ENCODE measurements around the gene NFATC1. TPM values are rescaled to one million over a fixed set of nuclear protein-coding genes. Genes with fewer than 3 reads are reported as not detected.

The NFATC1 gene
- polyA plus RNA-seq, 1 donor from 2014 or later = 63.2 TPM

GRCh38 chr18:79413426-79413825 is 17.7 kb downstream of the NFATC1 start:
- peaks cover 8 to 16% (median 12%) of the 10 kb centered on the region in 3 donors for H3K4me1 Mint-ChIP-seq
- no peaks in the 10 kb centered on the region for H3K9me3 Mint-ChIP-seq
- H3K27me3 Mint-ChIP-seq = no peaks in the 10 kb centered on the region
- H3K27ac Mint-ChIP-seq = peak overlapping the region in 1 of 3 donors; percentile 57
- H3K36me3 Mint-ChIP-seq = peaks cover 4% of the 10 kb centered on the region
- H3K4me3 Mint-ChIP-seq = peak overlapping the region in 2 of 4 donors; percentile 23 to 60

DNA sequence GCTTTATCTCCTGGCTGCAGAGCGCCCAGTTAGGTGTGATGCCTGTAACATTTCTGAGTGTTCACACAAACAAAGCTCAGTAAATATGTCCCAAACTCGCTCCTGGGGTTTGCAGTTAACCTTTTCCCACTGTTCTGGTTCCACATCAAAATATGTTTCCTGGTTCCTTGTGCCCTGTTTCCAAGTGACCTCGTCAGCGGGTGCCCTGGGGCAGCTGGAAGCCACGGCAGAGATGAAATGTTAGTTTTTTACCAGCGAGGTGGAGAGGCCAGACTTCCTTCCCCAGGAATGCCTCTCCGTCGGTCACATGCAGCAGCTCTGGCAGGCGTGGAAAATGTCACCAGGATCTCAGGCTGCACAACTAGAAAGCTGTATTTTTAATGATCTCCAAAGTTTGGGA is 18.2 kb downstream of the NFATC1 start:
- H3K4me1 Mint-ChIP-seq = peaks cover 8 to 19% (median 12%) of the 10 kb centered on the region in 3 donors
- H3K27me3 Mint-ChIP-seq = no peaks in the 10 kb centered on the region
- H3K4me3 Mint-ChIP-seq = peak overlapping the region in 1 of 4 donors; percentile 23
- H3K27ac Mint-ChIP-seq = peak overlapping the region in 1 of 3 donors; percentile 92
- H3K9me3 Mint-ChIP-seq = no peaks in the 10 kb centered on the region
- H3K36me3 Mint-ChIP-seq = peaks cover 4% of the 10 kb centered on the region

- H3K27ac Mint-ChIP-seq = peak overlapping the region in 1 of 3 donors; percentile 81
- no peaks in the 10 kb centered on the region for H3K27me3 Mint-ChIP-seq
- no peaks in the 10 kb centered on the region for H3K9me3 Mint-ChIP-seq
- no peak overlapping the region for H3K4me3 Mint-ChIP-seq
- peaks cover 13 to 26% (median 20%) of the 10 kb centered on the region in 3 donors for H3K4me1 Mint-ChIP-seq
- H3K36me3 Mint-ChIP-seq = peaks cover 4% of the 10 kb centered on the region
Measured at GRCh38 chr18:79416022-79416676, 20.4 kb downstream of the NFATC1 start.

DNA sequence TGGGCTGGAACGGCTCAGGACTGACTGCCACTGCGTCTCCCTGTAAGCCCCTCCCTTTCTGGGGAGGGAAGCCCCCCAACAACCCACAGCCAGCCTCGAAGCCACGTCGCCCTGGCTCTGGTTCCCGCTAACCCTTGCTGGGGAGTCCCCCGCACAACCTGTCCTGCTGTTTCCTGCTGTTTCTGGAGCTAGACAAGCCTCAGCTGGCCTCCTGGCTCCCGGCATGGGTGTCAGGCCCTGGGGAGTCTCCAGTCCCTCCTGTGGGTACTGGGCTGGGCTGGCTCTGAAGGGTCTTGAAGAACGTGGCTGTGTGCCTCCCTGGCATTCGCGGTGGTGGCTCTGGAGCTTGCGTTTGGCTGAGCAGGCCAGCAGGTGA is 20.9 kb downstream of the NFATC1 start:
- H3K36me3 Mint-ChIP-seq = peaks cover 4% of the 10 kb centered on the region
- no peak overlapping the region for H3K4me3 Mint-ChIP-seq
- no peaks in the 10 kb centered on the region for H3K27me3 Mint-ChIP-seq
- no peaks in the 10 kb centered on the region for H3K9me3 Mint-ChIP-seq
- peak overlapping the region in 1 of 3 donors; percentile 81 for H3K27ac Mint-ChIP-seq
- peaks cover 13 to 28% (median 20%) of the 10 kb centered on the region in 3 donors for H3K4me1 Mint-ChIP-seq

DNA sequence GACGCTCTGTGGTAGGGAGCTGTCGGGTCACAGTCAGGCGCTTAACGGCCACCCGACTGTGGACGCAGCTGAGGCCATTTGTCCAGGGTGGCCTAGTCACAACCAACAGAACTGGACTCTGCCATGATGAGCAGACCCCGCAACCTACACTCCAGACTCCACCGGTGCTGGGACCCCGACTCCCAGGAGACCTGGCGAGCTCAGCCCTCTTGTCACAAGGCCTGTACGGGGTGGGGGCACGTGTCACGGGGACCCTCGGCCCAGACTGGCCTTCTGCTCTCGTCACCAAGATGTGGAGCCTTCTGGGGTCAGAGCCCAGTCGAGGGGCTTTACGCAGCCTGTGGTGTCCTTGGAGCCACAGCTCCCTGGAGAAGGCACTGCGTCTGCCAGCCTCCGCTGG is 22.5 kb downstream of the NFATC1 start:
- Mint-ChIP-seq H3K4me3 (peak overlapping the region in 1 of 4 donors; percentile 55), H3K36me3 (peaks cover 5% of the 10 kb centered on the region), H3K4me1 (peaks cover 19 to 29% (median 24%) of the 10 kb centered on the region in 3 donors), H3K9me3 (no peaks in the 10 kb centered on the region), H3K27me3 (no peaks in the 10 kb centered on the region), H3K27ac (no peak overlapping the region)

DNA sequence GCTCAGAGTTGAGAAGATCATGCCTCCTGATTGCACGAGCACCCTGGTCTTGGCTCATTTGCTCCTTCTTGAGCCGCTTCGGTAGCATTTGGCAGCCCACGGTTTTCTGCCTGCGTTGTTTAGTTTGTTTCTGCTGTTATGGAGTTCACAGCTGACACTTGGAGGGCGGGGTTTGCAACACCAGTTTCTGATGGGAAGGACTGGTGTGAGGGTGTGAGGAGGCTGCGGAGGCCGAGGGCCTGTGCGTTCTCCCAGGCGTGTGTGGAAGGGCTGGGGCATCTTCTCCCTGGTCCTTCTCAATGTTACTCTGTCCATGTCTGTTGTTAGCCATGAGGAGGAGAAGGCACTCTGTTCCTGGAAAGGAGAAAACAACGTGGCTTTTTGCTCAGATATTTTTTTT is 22.9 kb downstream of the NFATC1 start:
- Mint-ChIP-seq H3K4me1 (peaks cover 19 to 29% (median 24%) of the 10 kb centered on the region in 3 donors), H3K27ac (no peak overlapping the region), H3K4me3 (peak overlapping the region in 1 of 4 donors; percentile 27)

DNA sequence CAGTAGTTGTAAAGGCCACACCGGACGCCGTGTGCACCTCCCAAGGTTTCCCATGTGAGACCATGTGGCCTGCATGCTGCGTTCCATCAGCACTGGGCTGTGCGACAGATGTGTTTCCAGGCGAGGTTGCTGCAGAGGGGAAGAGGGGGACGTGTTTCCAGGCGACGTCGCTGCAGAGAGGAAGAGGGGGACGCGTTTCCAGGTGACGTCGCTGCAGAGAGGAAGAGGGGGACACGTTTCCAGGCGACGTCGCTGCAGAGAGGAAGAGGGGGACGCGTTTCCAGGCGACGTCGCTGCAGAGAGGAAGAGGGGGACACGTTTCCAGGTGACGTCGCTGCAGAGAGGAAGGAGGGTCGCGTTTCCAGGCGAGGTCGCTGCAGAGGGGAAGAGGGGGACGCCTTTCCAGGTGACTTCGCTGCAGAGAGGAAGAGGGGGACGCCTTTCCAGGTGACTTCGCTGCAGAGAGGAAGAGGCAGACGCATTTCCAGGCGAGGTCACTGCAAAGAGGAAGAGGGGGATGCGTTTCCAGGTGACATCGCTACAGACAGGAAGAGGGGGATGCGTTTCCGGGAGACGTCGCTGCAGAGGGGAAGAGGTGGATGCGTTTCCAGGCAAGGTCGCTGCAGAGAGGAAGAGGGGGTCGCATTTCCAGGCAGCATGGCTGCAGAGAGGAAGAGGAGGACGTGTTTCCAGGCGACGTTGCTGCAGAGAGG is 24.5 kb downstream of the NFATC1 start:
- Mint-ChIP-seq H3K27ac (peak overlapping the region in 1 of 3 donors; percentile 31), H3K27me3 (no peaks in the 10 kb centered on the region), H3K9me3 (no peaks in the 10 kb centered on the region), H3K36me3 (peaks cover 6% of the 10 kb centered on the region), H3K4me1 (peaks cover 12 to 27% (median 26%) of the 10 kb centered on the region in 3 donors), H3K4me3 (peak overlapping the region in 2 of 4 donors; percentile 63 to 88)

More for the DNA sequence above, 22.9 kb downstream of the NFATC1 start:
- H3K36me3 Mint-ChIP-seq = peaks cover 5% of the 10 kb centered on the region
- no peaks in the 10 kb centered on the region for H3K27me3 Mint-ChIP-seq
- H3K9me3 Mint-ChIP-seq = no peaks in the 10 kb centered on the region

- Mint-ChIP-seq H3K4me1 (peaks cover 16 to 26% (median 24%) of the 10 kb centered on the region in 3 donors), H3K36me3 (peaks cover 6% of the 10 kb centered on the region), H3K27ac (no peak overlapping the region), H3K4me3 (no peak overlapping the region), H3K27me3 (no peaks in the 10 kb centered on the region), H3K9me3 (no peaks in the 10 kb centered on the region)
Measured at GRCh38 chr18:79421275-79421857, 25.6 kb downstream of the NFATC1 start.

DNA sequence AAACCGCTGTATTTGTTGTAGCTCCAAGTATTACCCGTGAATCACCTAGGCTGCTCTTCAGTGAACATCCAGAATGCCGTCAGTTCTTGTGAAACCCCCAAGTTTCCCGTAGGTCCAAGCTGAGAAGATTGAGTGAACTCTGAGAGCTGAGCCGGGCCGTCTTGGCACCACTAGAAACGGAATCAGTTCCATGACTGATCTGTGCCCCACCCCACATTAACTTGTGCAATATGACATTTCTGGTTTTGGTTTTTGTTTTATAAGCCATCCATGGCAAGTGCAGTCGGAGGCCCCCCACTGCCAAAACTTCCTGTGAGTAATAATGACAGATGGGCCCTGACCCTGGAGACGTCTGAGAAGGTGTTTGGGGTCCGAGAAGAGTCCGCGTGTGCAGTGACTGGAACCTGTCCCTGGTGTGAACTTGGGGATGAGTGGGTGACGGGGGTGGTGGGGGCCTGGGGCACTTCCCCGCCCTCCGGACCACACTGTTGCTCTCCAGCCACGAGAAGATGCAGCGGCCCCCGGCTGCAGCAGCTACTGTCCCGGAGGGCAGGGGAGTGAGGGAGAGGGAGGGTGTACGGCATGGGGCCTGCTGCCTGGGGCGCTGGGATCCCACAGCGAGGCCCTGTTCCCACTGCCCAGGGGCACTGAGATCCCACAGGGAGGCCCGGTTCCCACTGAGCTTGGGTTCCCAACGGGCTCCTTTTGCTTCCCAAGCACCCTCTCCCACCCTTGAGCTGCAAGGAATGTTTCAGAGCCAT is 26.5 kb downstream of the NFATC1 start:
- H3K36me3 Mint-ChIP-seq = peaks cover 6% of the 10 kb centered on the region

GRCh38 chr18:79422783-79423165 is 27.0 kb downstream of the NFATC1 start:
- Mint-ChIP-seq H3K9me3 (no peaks in the 10 kb centered on the region), H3K27me3 (no peaks in the 10 kb centered on the region), H3K27ac (peak overlapping the region in 1 of 3 donors; percentile 73), H3K4me3 (no peak overlapping the region), H3K36me3 (peaks cover 6% of the 10 kb centered on the region), H3K4me1 (peaks cover 16 to 24% (median 22%) of the 10 kb centered on the region in 3 donors)

More for the DNA sequence above, 26.5 kb downstream of the NFATC1 start:
- H3K27me3 Mint-ChIP-seq = no peaks in the 10 kb centered on the region
- H3K4me3 Mint-ChIP-seq = peak overlapping the region in 3 of 4 donors; percentile 9 to 72 (median 38)
- peaks cover 16 to 24% (median 22%) of the 10 kb centered on the region in 3 donors for H3K4me1 Mint-ChIP-seq
- peak overlapping the region in 2 of 3 donors; percentile 52 to 73 for H3K27ac Mint-ChIP-seq
- no peaks in the 10 kb centered on the region for H3K9me3 Mint-ChIP-seq

GRCh38 chr18:79423211-79424007 is 27.7 kb downstream of the NFATC1 start:
- peaks cover 20 to 24% (median 22%) of the 10 kb centered on the region in 3 donors for H3K4me1 Mint-ChIP-seq
- no peaks in the 10 kb centered on the region for H3K27me3 Mint-ChIP-seq
- no peaks in the 10 kb centered on the region for H3K9me3 Mint-ChIP-seq
- peak overlapping the region in 1 of 3 donors; percentile 73 for H3K27ac Mint-ChIP-seq
- H3K36me3 Mint-ChIP-seq = peaks cover 6% of the 10 kb centered on the region
- no peak overlapping the region for H3K4me3 Mint-ChIP-seq

DNA sequence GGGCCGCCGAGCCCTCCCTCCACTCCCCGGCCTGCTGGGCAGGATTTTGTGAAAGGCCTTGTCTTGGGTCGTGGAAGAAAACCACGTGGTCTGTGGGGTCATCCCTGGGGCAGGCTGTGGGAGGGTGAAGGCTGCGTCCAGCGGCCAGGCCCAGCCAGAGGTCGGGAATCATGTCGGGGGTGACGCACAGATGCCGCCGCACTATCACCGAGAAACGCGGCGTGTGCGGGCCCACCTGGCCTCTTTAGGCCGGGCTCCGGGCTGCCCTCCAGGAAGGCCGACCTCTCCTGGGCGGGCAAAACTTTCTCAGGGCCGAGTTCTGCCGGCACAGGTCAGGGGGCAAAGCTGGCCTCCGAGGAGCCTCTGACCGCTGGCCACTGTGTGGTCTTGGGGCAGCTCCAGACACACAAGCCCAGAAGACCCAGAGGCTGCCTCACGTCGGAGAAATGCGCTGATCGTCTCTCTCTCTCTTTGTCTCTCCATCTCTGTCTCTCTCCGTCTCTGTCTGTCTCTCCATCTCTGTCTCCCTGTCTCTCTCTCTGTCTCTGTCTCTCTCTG is 28.4 kb downstream of the NFATC1 start:
- Mint-ChIP-seq H3K4me3 (no peak overlapping the region), H3K4me1 (peaks cover 20 to 24% (median 23%) of the 10 kb centered on the region in 3 donors), H3K36me3 (peaks cover 6% of the 10 kb centered on the region), H3K27ac (peak overlapping the region in 1 of 3 donors; percentile 62), H3K27me3 (no peaks in the 10 kb centered on the region), H3K9me3 (no peaks in the 10 kb centered on the region)

GRCh38 chr18:79424880-79425568 is 29.3 kb downstream of the NFATC1 start:
- Mint-ChIP-seq H3K4me1 (peaks cover 20 to 22% (median 21%) of the 10 kb centered on the region in 3 donors), H3K9me3 (no peaks in the 10 kb centered on the region), H3K27me3 (no peaks in the 10 kb centered on the region), H3K27ac (peak overlapping the region; percentile 62 to 83 (median 63)), H3K36me3 (peaks cover 6% of the 10 kb centered on the region), H3K4me3 (peak overlapping the region in 2 of 4 donors; percentile 35 to 71)

Measured in IgD-negative memory B cell (primary cell).